HG02571 (cell line): ENCODE results near the gene ZNF428.
"Not testable (repeated sequence)": the region's sequence is repeated elsewhere in the genome, so short reads cannot be mapped to it uniquely, and the experiment has no call there.

Experiments
- ATAC-seq: cut with Tn5 transposase; IDR thresholded peaks from one replicate; pipeline ENCODE4 v1.9.1; 2021; ENCODE audit warnings: mild to moderate bottlenecking, moderate library complexity; ENCODE audit not compliant: unreplicated experiment

The ZNF428 gene

GRCh38 chr19:43595605-43595998, 23.8 kb downstream of the ZNF428 start:
- ATAC-seq = no peak

DNA sequence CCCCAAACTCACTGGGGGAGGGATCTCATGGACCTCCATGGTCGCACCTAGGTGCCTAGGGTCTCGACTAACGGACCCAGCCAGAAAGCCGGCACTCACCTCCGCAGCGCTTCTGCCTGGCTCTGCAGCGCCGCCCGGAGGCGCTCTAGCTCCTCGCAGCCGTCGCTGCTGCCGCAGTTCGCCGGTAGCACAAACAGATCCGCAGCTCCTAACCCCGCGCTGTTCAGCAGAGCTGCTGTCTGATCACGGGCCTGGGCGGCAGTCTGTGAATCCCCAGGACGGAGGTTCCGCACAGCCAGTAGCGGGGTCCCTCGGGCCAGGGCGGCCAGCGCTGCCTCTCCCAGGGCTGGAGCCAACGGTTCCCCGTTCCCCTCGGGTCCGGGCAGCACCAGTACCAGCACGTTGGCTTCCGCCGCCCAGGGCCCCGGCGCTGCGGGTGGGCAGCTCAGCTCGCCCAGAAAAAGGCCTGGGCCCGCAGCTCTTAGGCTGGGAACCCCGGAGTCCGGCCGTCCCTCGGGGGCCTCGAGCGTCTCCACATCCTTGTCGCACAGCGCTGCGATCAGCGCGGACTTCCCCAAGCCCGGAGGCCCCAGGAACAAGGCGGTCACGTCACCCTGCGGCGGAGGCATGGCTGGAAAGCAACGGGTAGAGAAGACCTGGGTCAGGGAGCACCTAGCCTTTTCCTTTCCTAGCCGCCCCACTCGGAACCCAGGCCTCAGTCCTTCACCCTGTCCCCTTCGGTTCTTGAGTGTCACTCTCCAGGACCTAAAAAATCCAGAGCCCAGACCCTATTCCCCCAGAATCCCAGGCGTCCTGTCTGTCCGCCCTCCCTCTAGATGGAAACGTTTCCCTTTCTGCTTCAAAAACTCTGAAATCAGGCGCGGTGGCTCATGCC, 24.5 kb downstream of the ZNF428 start:
- ATAC-seq = no peak

- ATAC-seq = no peak
Observed at GRCh38 chr19:43594081-43594697, 25.2 kb downstream of the ZNF428 start.

DNA sequence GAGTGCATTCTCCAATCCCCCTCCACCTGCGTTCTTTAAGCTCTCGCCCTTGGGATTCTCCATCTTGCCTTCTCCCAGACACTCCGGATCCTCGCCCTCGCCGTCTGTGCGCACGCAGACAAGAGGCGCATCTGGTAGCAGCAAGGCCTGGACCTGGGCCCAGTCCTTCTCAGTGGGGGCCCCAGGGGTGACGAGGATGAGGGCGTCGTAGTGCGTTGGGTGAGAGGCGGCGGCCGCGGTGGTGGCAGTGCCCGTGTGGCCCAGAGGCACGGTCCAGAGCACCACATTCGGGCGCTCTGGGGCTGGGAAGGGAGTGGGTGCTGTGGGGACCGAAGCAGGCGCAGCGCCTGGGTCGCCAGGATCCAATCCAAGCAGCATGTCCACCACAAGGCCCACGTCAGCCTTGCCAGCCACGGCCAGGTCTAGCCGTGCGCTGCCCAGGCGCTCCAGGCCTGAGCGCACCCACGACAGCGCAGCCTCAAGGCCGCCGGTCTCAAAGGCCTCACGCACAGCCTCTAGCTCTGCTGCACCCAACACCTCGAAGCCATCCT, 26.6 kb downstream of the ZNF428 start:
- no peak for ATAC-seq

DNA sequence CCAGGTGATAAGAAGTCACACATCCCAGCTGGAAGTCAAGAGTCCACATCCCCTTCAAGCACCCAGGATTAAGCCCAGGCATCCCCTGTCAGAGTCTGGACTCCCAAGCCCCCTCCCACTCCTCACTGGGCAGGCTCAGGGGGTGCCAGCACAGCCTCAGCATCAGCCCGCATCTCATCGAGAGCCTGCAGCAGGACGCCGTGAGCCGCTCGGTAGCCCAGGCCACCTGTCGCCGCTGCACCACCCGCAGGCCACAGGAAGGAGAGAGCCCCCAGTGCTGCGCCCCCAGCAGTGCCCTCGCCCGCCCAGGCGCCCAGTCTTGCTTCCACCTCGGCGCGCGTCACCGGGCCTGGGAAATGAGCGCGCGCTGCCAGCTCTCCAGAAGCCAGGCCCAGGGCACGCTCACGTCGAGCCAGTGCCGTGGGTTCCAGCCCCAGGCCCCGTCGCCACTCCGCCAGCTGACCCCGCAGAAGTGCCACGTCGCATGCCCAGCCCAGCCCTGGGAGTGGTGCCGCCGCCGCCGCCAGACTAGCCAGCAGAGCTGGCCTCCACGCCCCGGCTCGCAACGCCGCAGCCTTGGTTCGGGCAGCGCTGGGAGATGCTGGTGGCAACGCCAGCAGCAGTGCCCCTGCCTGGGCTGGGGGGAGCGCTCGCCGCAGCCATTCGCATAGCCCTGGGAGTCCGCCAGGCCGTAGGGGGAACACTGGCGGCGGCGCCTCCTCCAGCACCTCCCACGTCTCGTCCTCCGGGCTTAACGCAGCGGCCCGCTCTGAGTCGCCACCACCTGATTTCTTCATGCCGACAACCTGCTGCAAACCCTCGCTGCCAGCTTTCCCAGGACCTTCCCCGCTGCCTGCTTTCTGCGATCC, 27.3 kb downstream of the ZNF428 start:
- no peak for ATAC-seq

DNA sequence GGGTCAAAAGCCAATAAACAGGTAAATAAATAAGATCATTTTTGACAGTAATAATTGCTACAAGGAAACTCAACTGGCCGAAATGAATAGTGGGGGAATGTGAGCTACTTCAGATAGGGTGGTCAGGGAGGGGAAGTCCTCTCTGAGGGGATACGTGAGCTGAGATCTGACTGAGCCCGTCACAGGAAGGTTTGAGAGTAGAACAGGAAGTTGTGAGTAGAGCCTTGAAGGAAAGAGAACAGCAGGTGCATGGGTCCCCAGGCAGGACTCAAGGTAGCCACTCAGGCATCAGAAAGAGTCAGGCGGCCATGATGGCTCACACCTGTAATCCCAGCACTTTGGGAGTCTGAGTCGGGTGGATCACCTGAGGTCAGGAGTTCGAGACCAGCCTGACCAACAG, 29.8 kb downstream of the ZNF428 start:
- no peak for ATAC-seq

DNA sequence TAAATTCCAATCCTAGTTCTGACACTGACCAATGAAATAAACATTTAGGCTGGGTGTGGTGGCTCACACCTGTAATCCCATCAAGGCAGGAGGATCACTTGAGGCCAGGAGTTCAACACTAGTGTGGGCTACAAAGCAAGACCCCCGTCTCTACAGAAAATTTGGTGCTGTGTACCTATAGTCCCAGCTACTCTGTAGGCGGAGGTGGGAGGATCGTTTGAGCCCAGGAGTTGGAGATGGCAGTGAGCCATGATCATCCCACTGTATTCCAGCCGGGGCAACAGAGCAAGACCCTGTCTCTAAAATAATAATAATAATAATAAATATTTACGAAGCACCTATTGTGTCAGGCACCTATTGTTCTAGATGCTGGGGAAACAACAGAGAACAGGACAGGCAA, 30.2 kb downstream of the ZNF428 start:
- no peak for ATAC-seq

DNA sequence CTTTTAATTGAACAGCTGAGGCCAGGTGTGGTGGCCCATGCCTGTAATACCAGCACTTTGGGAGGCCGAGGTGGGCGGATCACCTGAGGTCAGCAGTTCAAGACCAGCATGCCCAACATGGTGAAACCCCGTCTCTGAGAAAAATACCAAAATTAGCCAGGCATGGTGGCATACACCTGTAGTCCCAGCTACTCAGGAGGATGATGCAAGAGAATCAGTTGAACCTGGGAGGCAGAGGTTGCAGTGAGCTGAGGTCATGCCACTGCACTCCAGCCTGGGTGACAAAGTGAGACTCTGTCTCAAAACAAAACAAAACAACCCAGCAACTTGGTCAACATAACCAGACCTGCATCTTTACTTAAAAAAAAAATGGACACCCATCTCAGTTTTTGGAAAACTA, 32.4 kb downstream of the ZNF428 start:
- ATAC-seq = not testable (repeated sequence)

- ATAC-seq = no peak
Observed at GRCh38 chr19:43586346-43586745, 33.1 kb downstream of the ZNF428 start.

- ATAC-seq = no peak
Observed at GRCh38 chr19:43584484-43584883, 34.9 kb downstream of the ZNF428 start.

GRCh38 chr19:43582495-43582894, 36.9 kb downstream of the ZNF428 start:
- no peak for ATAC-seq

- ATAC-seq = no peak
Observed at GRCh38 chr19:43581467-43581866, 38.0 kb downstream of the ZNF428 start.

GRCh38 chr19:43578787-43579186, 40.6 kb downstream of the ZNF428 start:
- no peak for ATAC-seq

DNA sequence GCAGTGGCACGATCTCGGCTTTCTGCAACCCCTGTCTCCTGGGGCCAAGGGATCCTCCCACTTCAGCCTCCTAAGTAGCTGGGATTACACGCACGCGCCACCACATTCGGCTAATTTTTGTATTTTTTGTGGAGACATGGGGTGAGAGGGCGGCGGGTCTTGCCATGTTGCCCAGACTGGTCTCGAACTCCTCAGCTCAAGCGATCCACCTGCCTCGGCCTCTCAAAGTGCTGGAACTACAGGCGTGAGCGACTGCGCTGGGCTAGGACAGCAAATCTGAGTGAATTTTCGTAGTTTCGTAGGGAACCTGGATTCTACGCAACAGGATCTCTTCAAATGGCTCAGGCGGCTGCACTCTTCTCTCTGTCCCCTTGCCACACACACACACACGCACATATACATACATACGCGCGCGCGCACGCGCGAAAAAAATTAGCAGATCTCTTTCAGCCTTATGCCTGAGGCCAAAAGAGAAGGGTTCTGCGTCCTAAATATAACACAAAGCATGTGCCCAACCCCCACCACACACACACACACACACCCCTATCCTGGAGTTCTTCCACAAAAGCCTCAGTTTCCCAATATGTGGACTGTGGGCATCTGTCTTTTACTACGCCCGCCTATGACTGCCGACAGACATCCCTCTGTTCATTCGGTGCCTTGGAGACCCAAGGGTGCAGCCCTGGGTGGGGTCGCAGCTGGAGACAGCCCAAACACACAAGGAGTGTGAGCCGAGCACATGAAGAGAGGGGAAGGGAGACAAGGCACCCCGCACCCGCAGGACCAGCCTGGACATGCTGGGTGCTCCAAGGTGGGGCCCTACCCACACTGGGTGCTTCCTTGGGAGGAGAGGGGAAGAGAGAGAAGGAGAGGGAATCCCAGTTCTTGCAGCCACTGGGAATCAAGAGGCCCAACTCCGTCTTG, 43.2 kb downstream of the ZNF428 start:
- no peak for ATAC-seq

DNA sequence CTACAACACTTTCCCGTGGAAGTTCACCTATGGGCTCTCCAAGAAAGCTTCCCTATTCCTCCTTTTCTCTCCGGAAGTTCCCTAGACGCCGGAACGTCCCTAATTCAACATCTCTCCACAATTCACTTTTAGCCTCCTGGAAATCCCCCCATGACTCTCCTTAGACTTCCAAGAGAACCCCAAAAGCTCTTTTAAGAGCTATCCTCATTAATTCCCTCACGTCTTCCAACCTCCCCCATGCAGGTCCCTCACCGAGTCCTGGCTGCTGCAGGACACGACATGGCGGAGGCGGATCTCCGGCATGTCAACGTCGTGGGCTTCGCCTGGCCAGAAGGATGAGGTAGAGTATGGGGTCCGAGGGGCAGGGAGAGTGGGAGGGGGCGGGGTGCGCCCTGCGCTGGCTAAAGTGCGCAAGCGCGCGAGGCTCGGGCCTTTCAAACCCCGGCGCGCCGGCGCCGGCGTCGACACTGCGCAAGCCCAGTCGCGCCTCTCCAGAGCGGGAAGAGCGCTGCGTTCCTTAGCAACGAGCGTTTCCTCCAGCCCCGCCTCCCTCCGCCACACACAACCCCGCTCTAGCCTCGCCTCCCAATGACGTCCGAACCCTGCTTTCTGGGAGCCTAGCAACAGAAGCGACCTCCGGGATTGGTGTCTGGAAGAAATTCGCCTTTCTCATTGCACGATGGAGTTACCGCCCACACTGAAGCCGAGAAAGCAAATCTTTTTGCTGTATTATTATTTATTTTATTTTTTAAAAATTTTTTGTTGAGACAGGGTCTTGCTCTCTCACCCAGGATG, 44.1 kb downstream of the ZNF428 start, which contains the start of the genes PINLYP and XRCC1:
PINLYP (plus strand) TSS at position 646 of the 795 bp plus-strand sequence. CDS start 1,391 bp downstream, outside the sequence.
XRCC1 (minus strand) TSS at position 372 of the 795 bp plus-strand sequence; CDS start at position 303, 69 bp downstream.
- ATAC-seq = peak; percentile 95

- no peak for ATAC-seq
Observed at GRCh38 chr19:43574424-43575155, 44.8 kb downstream of the ZNF428 start.

DNA sequence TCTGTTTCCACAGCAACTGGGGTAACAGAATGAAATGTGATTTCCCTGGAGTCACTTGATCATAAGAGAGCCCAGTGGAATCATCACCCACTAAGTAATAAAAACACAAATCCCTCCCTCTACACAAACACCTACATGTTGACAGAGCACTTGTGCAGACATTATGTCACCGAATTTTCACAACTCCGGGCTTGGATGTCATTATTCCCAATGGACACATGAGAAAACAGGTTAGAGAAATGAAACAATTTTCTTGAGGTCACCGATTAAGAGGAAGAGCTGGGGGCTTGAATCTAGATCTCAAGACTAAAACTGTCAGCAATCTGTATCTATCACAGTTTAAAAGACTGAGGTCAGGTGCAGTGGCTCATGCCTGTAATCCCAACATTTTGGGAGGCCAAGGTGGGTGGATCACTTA, 47.2 kb downstream of the ZNF428 start:
- ATAC-seq = no peak

- no peak for ATAC-seq
Observed at GRCh38 chr19:43570174-43570791, 49.1 kb downstream of the ZNF428 start.
